A549 (cell line): ENCODE measurements around the gene PARP11. TPM values are rescaled to one million over a fixed set of nuclear protein-coding genes. Genes with fewer than 3 reads are reported as not detected.
A peak's percentile ranks its signal among the peaks of the same experiment; 100 is the strongest.

ENCODE experiments used
- ATAC-seq, 2 experiments: fragments of 200-7000 bp in 1 of 2; fragments of >200 bp in 1 of 2; cut with Nextera tagmentation in 1 of 2; cut with Tn5 transposase in 1 of 2; 3 replicates each; pipeline versions ENCODE4 v1.8.0 to v1.9.1; 2018 to 2020; ENCODE audit warnings: mild to moderate bottlenecking in 1 of 2, moderate library complexity in 1 of 2
- CTCF ChIA-PET: fragments of 300-600 bp; sonication (Branson Sonifier 250); formaldehyde crosslinking; extraction: SDS; loops from one replicate; lab custom pipeline; 2021; ENCODE audit warnings: antibody characterized with exemption, inconsistent platforms; lab: Yijun Ruan, JAX
- POLR2A ChIA-PET: fragments of 350-600 bp; formaldehyde crosslinking; extraction: SDS; loops from one replicate; lab custom pipeline; 2021; ENCODE audit warnings: antibody characterized with exemption, inconsistent platforms; lab: Yijun Ruan, JAX
- DNase-seq, 2 experiments: peaks; one replicate each; pipeline versions ENCODE4 v3.0.0 to v3.0.0-alpha.2; 2011 to 2016; ENCODE audit warnings: low read depth in 1 of 2, low spot score in 1 of 2
- FAIRE-seq: peaks from 2 replicates; lab custom pipeline; 2011; peaks lifted over from hg19 to GRCh38; lab: Jason Lieb, UNC
- H3K27ac ChIP-seq, 2 experiments: fragments of >200 bp; sonication (Bioruptor Twin); formaldehyde crosslinking; 3 replicates each; pipeline ENCODE4 v1.5.1; 2016 to 2017
- H3K4me1 ChIP-seq: fragments of >200 bp; sonication (Bioruptor Twin); formaldehyde crosslinking; 3 replicates; pipeline ENCODE4 v1.6.1; 2016
- H3K4me2 ChIP-seq: fragments of >200 bp; sonication (Bioruptor Twin); formaldehyde crosslinking; 3 replicates; pipeline ENCODE4 v1.6.1; 2016
- H3K4me3 ChIP-seq: fragments of >200 bp; sonication (Bioruptor Twin); formaldehyde crosslinking; 3 replicates; pipeline ENCODE4 v1.5.1; 2016
- H3K9me3 ChIP-seq: fragments of >200 bp; sonication (Bioruptor Twin); formaldehyde crosslinking; 3 replicates; pipeline ENCODE4 v1.6.1; 2016
- CHD2 ChIP-seq: fragments of 150-350 bp; IDR thresholded peaks from 2 replicates; pipeline ENCODE4 v1.6.1; 2014; ENCODE audit warnings: low read length; ENCODE audit not compliant: partially characterized antibody
- EHF ChIP-seq: fragments of 250-450 bp; sonication (Bioruptor Pico); IDR thresholded peaks from 2 replicates; pipeline ENCODE4 v1.5.0; 2020; ENCODE audit warnings: mild to moderate bottlenecking
- EHMT2 ChIP-seq: fragments of 200-600 bp; sonication (generic); IDR thresholded peaks from 2 replicates; pipeline ENCODE4 v1.6.1; 2016; ENCODE audit warnings: antibody characterized with exemption, low read depth, mild to moderate bottlenecking, moderate library complexity
- EP300 ChIP-seq, 2 experiments: fragments of >200 bp; sonication (Bioruptor Twin); formaldehyde crosslinking; IDR thresholded peaks; 2 replicates in 1 of 2; 3 replicates in 1 of 2; pipeline ENCODE4 v1.6.1; 2016 to 2017
- FOXS1 ChIP-seq: fragments of 250-450 bp; sonication (Bioruptor Pico); IDR thresholded peaks from 2 replicates; pipeline ENCODE4 v1.5.0; 2020; ENCODE audit warnings: mild to moderate bottlenecking, moderate library complexity
- HDAC2 ChIP-seq: fragments of 200-600 bp; sonication (generic); IDR thresholded peaks from 2 replicates; pipeline ENCODE4 v1.6.1; 2016
- HOXA7 ChIP-seq: fragments of 250-450 bp; sonication (Bioruptor Pico); IDR thresholded peaks from 2 replicates; pipeline ENCODE4 v1.5.0; 2020; ENCODE audit warnings: mild to moderate bottlenecking, moderate library complexity
- HOXB13 ChIP-seq: fragments of 250-450 bp; sonication (Bioruptor Pico); IDR thresholded peaks from 2 replicates; pipeline ENCODE4 v1.5.0; 2020; ENCODE audit warnings: low read depth, mild to moderate bottlenecking, moderate library complexity
- NFE2L2 ChIP-seq: fragments of 150-350 bp; conservative IDR thresholded peaks from 2 replicates; pipeline ENCODE4 v1.6.1; 2014; ENCODE audit warnings: low read length
- NPAS2 ChIP-seq: fragments of 250-450 bp; sonication (Bioruptor Pico); IDR thresholded peaks from 2 replicates; pipeline ENCODE4 v1.8.0; 2022; ENCODE audit warnings: mild to moderate bottlenecking, moderate library complexity, borderline replicate concordance
- PHF8 ChIP-seq: fragments of 200-600 bp; sonication (generic); IDR thresholded peaks from 2 replicates; pipeline ENCODE4 v1.6.1; 2016; ENCODE audit warnings: low read depth, mild to moderate bottlenecking, antibody characterized with exemption, moderate library complexity, borderline replicate concordance
- POLR2A ChIP-seq: IDR thresholded peaks from 2 replicates; pipeline ENCODE4 v1.6.1; 2012; ENCODE audit warnings: mild to moderate bottlenecking, low read length
- POLR2AphosphoS2 ChIP-seq: conservative IDR thresholded peaks from 2 replicates; pipeline ENCODE4 v1.6.1; 2012; ENCODE audit warnings: low read length, improper control_type of control experiment, inconsistent platforms
- RNF2 ChIP-seq: fragments of 200-600 bp; sonication (generic); IDR thresholded peaks from 2 replicates; pipeline ENCODE4 v1.6.1; 2016; ENCODE audit warnings: low read depth, mild to moderate bottlenecking, antibody characterized with exemption, moderate library complexity, borderline replicate concordance
- SREBF2 ChIP-seq: fragments of 450-650 bp; IDR thresholded peaks from 2 replicates; pipeline ENCODE4 v1.6.1; 2014; ENCODE audit warnings: mild to moderate bottlenecking, moderate library complexity
- TFCP2L1 ChIP-seq: fragments of 250-450 bp; sonication (Bioruptor Pico); IDR thresholded peaks from 2 replicates; pipeline ENCODE4 v1.5.0; 2021; ENCODE audit warnings: mild to moderate bottlenecking
- TP53 ChIP-seq: fragments of 250-450 bp; sonication (Bioruptor Pico); IDR thresholded peaks from 2 replicates; pipeline ENCODE4 v1.5.0; 2021; ENCODE audit warnings: mild to moderate bottlenecking, moderate library complexity
- USF2 ChIP-seq: fragments of 450-650 bp; IDR thresholded peaks from 2 replicates; pipeline ENCODE4 v1.6.1; 2014; ENCODE audit warnings: antibody characterized with exemption
- ZNF302 ChIP-seq: fragments of 250-450 bp; sonication (Bioruptor Pico); IDR thresholded peaks from 2 replicates; pipeline ENCODE4 v1.9.0; 2021; ENCODE audit warnings: inconsistent platforms, mild to moderate bottlenecking, moderate library complexity
- ZSCAN20 ChIP-seq: fragments of 250-450 bp; sonication (Bioruptor Pico); IDR thresholded peaks from 2 replicates; pipeline ENCODE4 v1.8.0; 2022; ENCODE audit warnings: mild to moderate bottlenecking, moderate library complexity
- WGBS: methylation state at CpG from one replicate; pipeline ENCODE4 v1.1.6; 2017; ENCODE audit errors: missing lambda C conversion rate; 5-methylcytosine and 5-hydroxymethylcytosine counted together
- polyA plus RNA-seq, 4 experiments: library from polyadenylated mRNA; depleted of rRNA in 3 of 4; stranded (reverse); fragments of >200 nt; fragmentation: RNase III in 1 of 4; extraction: RNeasy Plus Mini Kit Qiagen cat#74134 plus additional on column Dnase treatment in 1 of 4; gene quantifications; 2 replicates in 3 of 4; 3 replicates in 1 of 4; pipeline ENCODE4 v1.2.3, GENCODE V29; 2011 to 2017
- TF ChIP-seq, protein P1 (sequence below): fragments of 250-450 bp; sonication (Bioruptor Pico); IDR thresholded peaks from 2 replicates; pipeline ENCODE4 v1.5.0; 2020; ENCODE audit warnings: low read depth, mild to moderate bottlenecking, moderate library complexity
- TF ChIP-seq, protein P2 (sequence below): IDR thresholded peaks from 2 replicates; pipeline ENCODE4 v1.6.1; 2012

PARP11 gene
- polyA plus RNA-seq, 2 of the 4 experiments (the other 2 are of a cell fraction): 2.1 to 6.7 TPM

DNA sequence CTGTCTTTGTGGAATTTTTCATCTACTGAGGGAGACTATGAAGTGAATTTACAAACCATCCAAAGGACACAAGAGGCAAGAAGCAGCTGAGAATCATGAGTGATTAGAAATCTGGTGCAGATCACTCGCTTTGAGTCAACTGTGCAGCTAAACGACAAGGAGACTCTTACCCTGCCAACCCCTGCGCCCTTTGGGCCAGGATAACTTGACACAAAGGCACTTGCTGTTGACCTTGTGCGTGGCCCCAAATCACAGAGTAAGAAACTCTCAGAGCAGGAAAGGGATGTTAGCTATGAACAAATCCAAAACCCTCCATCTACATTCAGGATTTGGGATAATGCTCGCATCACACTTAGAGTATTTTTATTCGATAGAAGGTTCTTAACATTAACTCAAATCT lies 11.5 kb upstream of the PARP11 start:
- Histone ChIP-seq H3K27ac (no peak overlapping the region), H3K4me2 (no peak overlapping the region), H3K9me3 (no peaks in the 10 kb centered on the region), H3K4me3 (no peak overlapping the region), H3K4me1 (no peaks in the 10 kb centered on the region)
- no peak for DNase-seq
- CTCF ChIA-PET: interaction anchor here (0.6 to 11.6 kb wide), 38 partner anchors 8 to 642 kb away, joined by 3 to 235 read pairs (median 4); partner anchors contain the start of gene PARP11
- FAIRE-seq: no peak
- TF ChIP-seq ZNF302 (CRISPR knock-in tag): no peak
- TF ChIP-seq NPAS2 (CRISPR knock-in tag): no peak
- no peak for TF ChIP-seq EHMT2
- no peak for TF ChIP-seq SREBF2
- no peak for TF ChIP-seq FOXS1 (CRISPR knock-in tag)
- TF ChIP-seq EP300 (IDR thresholded peaks at IDR 0.05): no peak
- TF ChIP-seq HDAC2: no peak
- TF ChIP-seq PHF8: no peak
- no peak for TF ChIP-seq HOXB13 (CRISPR knock-in tag)
- no peak for TF ChIP-seq USF2
- TF ChIP-seq TP53: no peak
- TF ChIP-seq NFE2L2: no peak
- TF ChIP-seq RNF2: no peak
- TF ChIP-seq TFCP2L1 (CRISPR knock-in tag): no peak
- TF ChIP-seq, protein P1, sequence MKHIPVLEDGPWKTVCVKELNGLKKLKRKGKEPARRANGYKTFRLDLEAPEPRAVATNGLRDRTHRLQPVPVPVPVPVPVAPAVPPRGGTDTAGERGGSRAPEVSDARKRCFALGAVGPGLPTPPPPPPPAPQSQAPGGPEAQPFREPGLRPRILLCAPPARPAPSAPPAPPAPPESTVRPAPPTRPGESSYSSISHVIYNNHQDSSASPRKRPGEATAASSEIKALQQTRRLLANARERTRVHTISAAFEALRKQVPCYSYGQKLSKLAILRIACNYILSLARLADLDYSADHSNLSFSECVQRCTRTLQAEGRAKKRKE (CRISPR knock-in tag): no peak
- TF ChIP-seq POLR2AphosphoS2: no peak
- ATAC-seq: no peak
- 4% methylated on average over 6 of the region's 6 CpGs for WGBS
- POLR2A ChIA-PET: no interaction called here

DNA sequence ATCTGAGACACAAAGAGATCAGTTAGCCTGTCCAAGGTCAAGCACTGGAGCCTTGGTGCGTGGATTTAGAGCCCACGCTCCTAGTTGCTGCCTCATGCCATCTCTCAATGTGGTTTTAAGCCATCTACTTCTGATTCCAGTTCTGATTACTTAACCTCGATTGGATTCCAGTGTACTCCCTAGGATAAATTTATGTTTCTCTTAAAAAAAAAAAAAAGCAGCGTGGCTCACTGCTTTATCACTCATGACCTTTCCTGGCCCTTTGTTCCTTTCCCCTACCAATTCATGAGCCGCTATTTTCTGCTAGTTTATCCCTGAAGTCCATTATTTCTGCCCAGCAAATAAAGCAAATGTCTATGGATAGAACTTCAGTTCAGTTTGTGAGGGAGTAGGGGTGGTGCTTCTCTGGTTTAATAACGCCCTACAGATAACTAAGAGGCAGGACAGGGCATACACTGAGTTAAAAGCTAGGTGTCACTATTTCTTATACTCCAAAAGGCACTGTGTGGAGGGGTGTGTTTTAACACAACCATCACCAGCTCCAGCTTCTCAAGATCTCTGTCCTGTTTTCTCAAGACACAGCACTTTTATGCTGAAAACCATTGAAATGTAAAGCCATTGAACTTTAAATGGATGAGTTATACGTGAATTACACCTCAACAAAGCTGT lies 9.8 kb upstream of the PARP11 start:
- H3K4me3 ChIP-seq: no peak overlapping the region
- ChIA-PET POLR2A (no interaction called here), CTCF (interaction anchor here (0.6 to 11.6 kb wide), 9 partner anchors 112 to 643 kb away, joined by 3 to 235 read pairs (median 3); no protein-coding TSS in a partner anchor)
- TF ChIP-seq HDAC2 (no peak), CHD2 (no peak), TFCP2L1 (CRISPR knock-in tag) (no peak), ZSCAN20 (CRISPR knock-in tag) (no peak), HOXA7 (CRISPR knock-in tag) (no peak)
- TF ChIP-seq, protein P2, sequence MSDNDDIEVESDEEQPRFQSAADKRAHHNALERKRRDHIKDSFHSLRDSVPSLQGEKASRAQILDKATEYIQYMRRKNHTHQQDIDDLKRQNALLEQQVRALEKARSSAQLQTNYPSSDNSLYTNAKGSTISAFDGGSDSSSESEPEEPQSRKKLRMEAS: no peak
- no peaks in the 10 kb centered on the region for H3K4me1 ChIP-seq
- no peak overlapping the region for H3K27ac ChIP-seq
- FAIRE-seq (no peak), ATAC-seq (peak; percentile 85 to 94; a peak in 4 of 6 replicates), DNase-seq (peak; percentile 22 to 34)
- WGBS: 11% methylated on average over 7 of the region's 7 CpGs
- H3K4me2 ChIP-seq: no peak overlapping the region
- H3K9me3 ChIP-seq: no peaks in the 10 kb centered on the region

GRCh38 chr12:3882406-3882805 lies 9.2 kb upstream of the PARP11 start:
- WGBS: 3% methylated on average over 4 of the region's 4 CpGs
- Histone ChIP-seq H3K27ac (no peak overlapping the region), H3K4me1 (no peaks in the 10 kb centered on the region), H3K4me3 (no peak overlapping the region), H3K4me2 (no peak overlapping the region), H3K9me3 (no peaks in the 10 kb centered on the region)
- ChIA-PET CTCF (interaction anchor here (0.6 to 11.6 kb wide), 5 partner anchors 63 to 704 kb away, joined by 3 to 235 read pairs (median 4); no protein-coding TSS in a partner anchor), POLR2A (interaction anchor here (0.6 kb wide), 1 partner anchor 388 kb away, joined by 4 read pairs; no protein-coding TSS in a partner anchor)
- TF ChIP-seq POLR2A: no peak
- TF ChIP-seq EHF (CRISPR knock-in tag): no peak
- no peak for TF ChIP-seq HOXB13 (CRISPR knock-in tag)
- no peak for DNase-seq
- ATAC-seq: no peak
- FAIRE-seq: no peak
